Nephron (organoid): ENCODE measurements around the gene KRTAP4-3.
"Not testable (repeated sequence)": the region's sequence is repeated elsewhere in the genome, so short reads cannot be mapped to it uniquely, and the experiment has no call there.

Experiments
- H3K27ac Mint-ChIP-seq, 3 experiments: 2 replicates each; pipeline ENCODE4 v1.8.0; 2020; ENCODE audit warnings: mixed read lengths in 3 of 3, mild to moderate bottlenecking in 2 of 3, moderate library complexity in 1 of 3
- H3K27me3 Mint-ChIP-seq: 2 replicates; pipeline ENCODE4 v1.8.0; 2021; ENCODE audit warnings: low read depth, mild to moderate bottlenecking, moderate library complexity, mixed read lengths
- H3K36me3 Mint-ChIP-seq: 2 replicates; pipeline ENCODE4 v1.8.0; 2020; ENCODE audit warnings: low read depth, mixed read lengths
- H3K4me1 Mint-ChIP-seq: 2 replicates; pipeline ENCODE4 v1.8.0; 2020; ENCODE audit warnings: mixed read lengths
- H3K4me3 Mint-ChIP-seq, 3 experiments: 2 replicates each; pipeline ENCODE4 v1.8.0; 2020; ENCODE audit warnings: mild to moderate bottlenecking in 3 of 3, mixed read lengths in 3 of 3, moderate library complexity in 2 of 3
- H3K9me3 Mint-ChIP-seq: 2 replicates; pipeline ENCODE4 v1.8.0; 2020; ENCODE audit warnings: mixed read lengths
- CTCF ChIP-seq, 3 experiments: fragments of 200-600 bp; sonication (generic); IDR thresholded peaks; one replicate each; pipeline ENCODE4 v1.5.0; 2021; ENCODE audit warnings: antibody characterized with exemption in 3 of 3; ENCODE audit not compliant: unreplicated experiment in 3 of 3

The KRTAP4-3 gene

GRCh38 chr17:41196068-41196467 is 28.0 kb upstream of the KRTAP4-3 start:
- H3K9me3 Mint-ChIP-seq, result peaks cover 12% of the 10 kb centered on the region
- no peak for TF ChIP-seq CTCF (IDR thresholded peaks at IDR 0.05; ENCODE audit: unreplicated experiment in 3 of 3)
- H3K27ac Mint-ChIP-seq, result no peak overlapping the region
- no peak overlapping the region for H3K4me3 Mint-ChIP-seq
- no peaks in the 10 kb centered on the region for H3K36me3 Mint-ChIP-seq
- peaks cover 4% of the 10 kb centered on the region for H3K27me3 Mint-ChIP-seq
- H3K4me1 Mint-ChIP-seq, result no peaks in the 10 kb centered on the region

GRCh38 chr17:41190328-41190727 is 22.3 kb upstream of the KRTAP4-3 start:
- no peaks in the 10 kb centered on the region for H3K4me1 Mint-ChIP-seq
- H3K27me3 Mint-ChIP-seq, result peaks cover 13% of the 10 kb centered on the region
- H3K36me3 Mint-ChIP-seq, result no peaks in the 10 kb centered on the region
- H3K27ac Mint-ChIP-seq, result no peak overlapping the region
- peaks cover 2% of the 10 kb centered on the region for H3K9me3 Mint-ChIP-seq
- no peak overlapping the region for H3K4me3 Mint-ChIP-seq
- TF ChIP-seq CTCF (IDR thresholded peaks at IDR 0.05; ENCODE audit: unreplicated experiment in 3 of 3), result no peak

- H3K9me3 Mint-ChIP-seq, H3K36me3 Mint-ChIP-seq, H3K27ac Mint-ChIP-seq, H3K4me1 Mint-ChIP-seq, H3K4me3 Mint-ChIP-seq: not testable (repeated sequence)
- peaks cover 13% of the 10 kb centered on the region for H3K27me3 Mint-ChIP-seq
Measured at GRCh38 chr17:41189837-41190318, 21.9 kb upstream of the KRTAP4-3 start, which contains the start of gene KRTAP9-1. TSS of gene KRTAP9-1 (plus strand) at chr17:41189887. CDS start at chr17:41189887, 0 bp downstream.

GRCh38 chr17:41186872-41187271 is 18.9 kb upstream of the KRTAP4-3 start:
- peaks cover 7% of the 10 kb centered on the region for H3K9me3 Mint-ChIP-seq
- no peak for TF ChIP-seq CTCF (IDR thresholded peaks at IDR 0.05; ENCODE audit: unreplicated experiment in 3 of 3)
- H3K4me3 Mint-ChIP-seq, result no peak overlapping the region
- no peaks in the 10 kb centered on the region for H3K36me3 Mint-ChIP-seq
- no peak overlapping the region for H3K27ac Mint-ChIP-seq
- no peaks in the 10 kb centered on the region for H3K4me1 Mint-ChIP-seq
- peaks cover 19% of the 10 kb centered on the region for H3K27me3 Mint-ChIP-seq

- peaks cover 7% of the 10 kb centered on the region for H3K9me3 Mint-ChIP-seq
- no peak overlapping the region for H3K4me3 Mint-ChIP-seq
- H3K27ac Mint-ChIP-seq, result no peak overlapping the region
- no peaks in the 10 kb centered on the region for H3K4me1 Mint-ChIP-seq
- H3K36me3 Mint-ChIP-seq, result no peaks in the 10 kb centered on the region
- H3K27me3 Mint-ChIP-seq, result peaks cover 15% of the 10 kb centered on the region
- no peak for TF ChIP-seq CTCF (IDR thresholded peaks at IDR 0.05; ENCODE audit: unreplicated experiment in 3 of 3)
Measured at GRCh38 chr17:41185001-41185400, 17.0 kb upstream of the KRTAP4-3 start.

- H3K9me3 Mint-ChIP-seq, result peaks cover 7% of the 10 kb centered on the region
- no peak within 1 kb of the TSS for H3K27ac Mint-ChIP-seq
- H3K27me3 Mint-ChIP-seq, result peaks cover 15% of the 10 kb centered on the region
- H3K4me1 Mint-ChIP-seq, result no peaks in the 10 kb centered on the region
- H3K4me3 Mint-ChIP-seq, result no peak within 1 kb of the TSS
- no peaks in the 10 kb centered on the region for H3K36me3 Mint-ChIP-seq
- no peak for TF ChIP-seq CTCF (IDR thresholded peaks at IDR 0.05; ENCODE audit: unreplicated experiment in 3 of 3)
Measured at GRCh38 chr17:41184480-41184961, 16.5 kb upstream of the KRTAP4-3 start, which contains the start of gene KRTAP4-1. TSS of gene KRTAP4-1 (minus strand) at chr17:41184911. CDS start at chr17:41184854, 57 bp downstream.
